HUES64 (cell line): ENCODE results near the gene LGR4.
A peak's percentile ranks its signal among the peaks of the same experiment; 100 is the strongest.
"Not testable (repeated sequence)": the region's sequence is repeated elsewhere in the genome, so short reads cannot be mapped to it uniquely, and the experiment has no call there.

Experiments
- H3K27ac ChIP-seq: 2 replicates; pipeline ENCODE4 v1.7.0; 2013; ENCODE audit warnings: low read depth, low read length, inconsistent platforms
- H3K27me3 ChIP-seq: 2 replicates; pipeline ENCODE4 v1.6.1; 2013; ENCODE audit warnings: mild to moderate bottlenecking, low read length; ENCODE audit not compliant: insufficient read depth
- H3K36me3 ChIP-seq: 2 replicates; pipeline ENCODE4 v1.6.1; 2013; ENCODE audit warnings: mild to moderate bottlenecking, low read length; ENCODE audit not compliant: insufficient read depth
- H3K4me1 ChIP-seq: 2 replicates; pipeline ENCODE4 v1.6.1; 2013; ENCODE audit warnings: mild to moderate bottlenecking, low read length, moderate library complexity; ENCODE audit not compliant: insufficient read depth
- H3K4me3 ChIP-seq: 2 replicates; pipeline ENCODE4 v1.5.1; 2013; ENCODE audit warnings: mild to moderate bottlenecking, low read length, moderate library complexity
- H3K9ac ChIP-seq: 2 replicates; pipeline ENCODE4 v1.6.1; 2013; ENCODE audit warnings: mild to moderate bottlenecking, low read depth, low read length
- H3K9me3 ChIP-seq: 2 replicates; pipeline ENCODE4 v1.6.1; 2013; ENCODE audit warnings: low read depth, low read length; ENCODE audit not compliant: insufficient read depth
- WGBS: fragments of 150-250, 120-280 bp; methylation state at CpG from one replicate; pipeline ENCODE4 v1.1.7; 2013; ENCODE audit warnings: missing lambda C conversion rate; 5-methylcytosine and 5-hydroxymethylcytosine counted together

The LGR4 gene

GRCh38 chr11:27458182-27458581, 14.4 kb downstream of the LGR4 start:
- no peaks in the 10 kb centered on the region for H3K27me3 ChIP-seq
- 100% methylated on average over 2 of the region's 2 CpGs for WGBS
- no peak overlapping the region for H3K4me3 ChIP-seq
- peaks cover 59% of the 10 kb centered on the region for H3K4me1 ChIP-seq
- no peak overlapping the region for H3K27ac ChIP-seq
- peaks cover 5% of the 10 kb centered on the region; the same call in 1 of the 2 replicates for H3K9me3 ChIP-seq
- H3K36me3 ChIP-seq, result 0 out of 2 replicates have a peak, but pooled peaks cover 3% of the 10 kb centered on the region
- H3K9ac ChIP-seq, result no peak overlapping the region

DNA sequence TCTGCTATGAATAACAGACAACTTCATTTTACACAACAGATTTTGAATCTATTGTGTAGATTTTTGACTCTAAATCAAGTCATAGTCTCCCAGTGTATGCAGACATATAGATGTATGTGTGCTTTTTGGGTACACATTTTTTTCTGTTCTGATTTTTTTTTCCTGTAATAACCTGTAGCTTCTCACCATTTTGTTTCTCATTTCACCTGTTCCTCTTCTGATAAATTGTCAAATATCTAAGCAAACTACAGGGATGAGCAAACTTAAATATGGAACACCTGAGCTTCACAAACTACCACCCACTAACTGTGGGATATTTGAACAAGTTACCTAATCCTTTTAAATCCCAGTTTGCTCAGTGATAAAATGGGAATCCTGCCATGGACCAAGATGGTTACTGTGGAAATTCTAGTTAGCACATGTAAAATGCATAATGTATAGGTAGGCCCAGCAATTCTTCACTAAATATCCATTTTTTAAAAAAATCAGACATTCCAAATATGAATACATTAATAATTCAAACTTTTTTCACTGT, 15.7 kb downstream of the LGR4 start:
- Histone ChIP-seq H3K9me3 (peaks cover 5% of the 10 kb centered on the region; the same call in 1 of the 2 replicates), H3K4me3 (no peak overlapping the region)

GRCh38 chr11:27456140-27456794, 16.3 kb downstream of the LGR4 start:
- H3K4me3 ChIP-seq, result no peak overlapping the region
- 88% methylated on average over 2 of the region's 2 CpGs for WGBS
- peak overlapping the region; percentile 4; the same call in 1 of the 2 replicates for H3K27ac ChIP-seq
- H3K36me3 ChIP-seq, result no peaks in the 10 kb centered on the region
- no peak overlapping the region for H3K9ac ChIP-seq
- H3K4me1 ChIP-seq, result peaks cover 57% of the 10 kb centered on the region
- no peaks in the 10 kb centered on the region for H3K27me3 ChIP-seq
- H3K9me3 ChIP-seq, result peaks cover 5% of the 10 kb centered on the region; the same call in 1 of the 2 replicates

More for the DNA sequence above, 15.7 kb downstream of the LGR4 start:
- H3K4me1 ChIP-seq, result peaks cover 56% of the 10 kb centered on the region
- H3K36me3 ChIP-seq, result no peaks in the 10 kb centered on the region
- no peak overlapping the region for H3K27ac ChIP-seq
- no peak overlapping the region for H3K9ac ChIP-seq
- no peaks in the 10 kb centered on the region for H3K27me3 ChIP-seq

DNA sequence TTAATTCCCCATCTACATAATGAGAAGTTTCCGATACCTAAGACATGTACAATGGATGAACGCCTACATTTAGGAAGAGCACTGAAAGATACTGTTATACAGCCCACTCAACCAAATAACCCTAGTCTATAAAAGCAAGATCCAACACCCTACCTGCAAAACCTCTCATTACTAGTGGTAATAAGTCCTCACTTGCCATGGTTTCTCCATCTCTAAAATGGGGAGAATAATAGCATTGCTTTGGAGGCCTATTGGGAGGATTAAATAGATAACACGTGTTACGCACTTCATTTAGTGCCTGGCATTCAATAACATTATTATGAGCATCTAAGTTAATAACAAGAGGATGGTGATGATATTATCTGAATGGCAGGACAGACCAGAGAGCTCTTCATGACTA, 16.9 kb downstream of the LGR4 start:
- no peaks in the 10 kb centered on the region for H3K36me3 ChIP-seq
- 92% methylated on average over 4 of the region's 4 CpGs for WGBS

GRCh38 chr11:27453701-27454100, 18.9 kb downstream of the LGR4 start:
- Histone ChIP-seq H3K27me3 (no peaks in the 10 kb centered on the region), H3K9ac (no peak overlapping the region), H3K4me1 (peaks cover 54% of the 10 kb centered on the region), H3K27ac (no peak overlapping the region; the same call in 1 of the 2 replicates), H3K9me3 (peaks cover 5% of the 10 kb centered on the region; the same call in 1 of the 2 replicates), H3K4me3 (no peak overlapping the region), H3K36me3 (no peaks in the 10 kb centered on the region)
- WGBS, result 92% methylated on average over 1 of the region's 1 CpG

More for the DNA sequence above, 16.9 kb downstream of the LGR4 start:
- Histone ChIP-seq H3K27me3 (no peaks in the 10 kb centered on the region), H3K9ac (no peak overlapping the region), H3K27ac (no peak overlapping the region), H3K9me3 (peaks cover 5% of the 10 kb centered on the region; the same call in 1 of the 2 replicates), H3K4me3 (no peak overlapping the region), H3K4me1 (peaks cover 57% of the 10 kb centered on the region)

- H3K9ac ChIP-seq, result no peak overlapping the region
- H3K9me3 ChIP-seq, result peaks cover 5% of the 10 kb centered on the region; the same call in 1 of the 2 replicates
- H3K36me3 ChIP-seq, result peaks cover 6% of the 10 kb centered on the region
- H3K4me3 ChIP-seq, result no peak overlapping the region
- no peak overlapping the region for H3K27ac ChIP-seq
- WGBS, result 92% methylated on average over 3 of the region's 3 CpGs
- H3K27me3 ChIP-seq, result no peaks in the 10 kb centered on the region
- H3K4me1 ChIP-seq, result peaks cover 56% of the 10 kb centered on the region
These were observed 20.4 kb downstream of the LGR4 start for GRCh38 chr11:27452147-27452546.

DNA sequence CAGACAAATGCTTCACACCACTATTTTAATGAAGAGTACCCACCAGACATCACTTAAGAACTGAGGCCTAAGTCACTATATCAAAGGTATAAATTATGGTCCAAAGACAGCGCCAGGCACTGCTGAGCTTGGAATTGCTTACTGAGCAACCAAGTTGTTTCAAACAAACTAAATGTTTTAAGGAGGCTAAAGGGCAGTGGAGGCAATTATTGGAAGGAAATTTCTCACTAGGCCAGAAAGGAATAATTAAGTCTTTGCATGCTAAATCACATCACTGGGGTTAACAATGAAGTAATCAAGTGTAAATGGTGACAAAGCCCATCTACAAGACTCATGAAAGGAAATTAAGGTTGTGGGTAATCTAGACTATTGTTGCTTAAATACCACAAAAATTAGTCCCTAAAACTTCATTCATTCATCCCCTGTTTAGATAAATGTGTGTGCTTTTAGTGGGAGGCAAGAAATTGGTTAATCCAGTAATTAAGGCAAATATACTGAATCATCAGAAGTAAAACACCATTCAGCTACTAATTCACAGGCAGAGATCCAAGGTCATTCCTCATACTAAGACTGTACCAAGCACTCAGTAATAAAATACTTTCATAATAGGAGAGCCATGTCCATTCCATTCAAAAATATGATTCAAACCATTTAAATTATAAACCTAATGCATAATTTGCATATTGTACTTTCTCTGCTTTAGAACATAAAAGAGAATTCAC, 21.2 kb downstream of the LGR4 start:
- Histone ChIP-seq H3K36me3 (peaks cover 6% of the 10 kb centered on the region), H3K27ac (peak overlapping the region; percentile 32; the same call in 1 of the 2 replicates)
- 97% methylated on average over 1 of the region's 1 CpG for WGBS

DNA sequence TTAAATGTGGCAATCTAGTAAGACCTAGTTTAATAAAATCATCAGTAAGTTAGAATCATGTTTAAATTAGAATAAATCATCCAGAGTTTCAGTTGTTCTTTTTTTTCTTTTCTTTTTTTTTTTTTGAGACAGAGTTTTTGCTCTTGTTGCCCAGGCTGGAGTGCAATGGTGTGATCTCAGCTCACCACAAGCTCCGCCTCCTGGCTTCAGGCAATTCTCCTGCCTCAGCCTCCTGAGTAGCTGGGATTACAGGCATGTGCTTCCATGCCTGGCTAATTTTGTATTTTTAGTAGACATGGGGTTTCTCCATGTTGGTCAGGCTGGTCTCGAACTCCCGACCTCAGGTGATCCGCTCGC, 24.4 kb downstream of the LGR4 start:
- not testable (repeated sequence) for H3K36me3 ChIP-seq, H3K9ac ChIP-seq, H3K4me3 ChIP-seq, H3K27me3 ChIP-seq, H3K9me3 ChIP-seq
- 98% methylated on average over 5 of the region's 5 CpGs for WGBS
- peak overlapping the region; percentile 12; the same call in 1 of the 2 replicates for H3K27ac ChIP-seq
- H3K4me1 ChIP-seq, result peaks cover 57% of the 10 kb centered on the region

More for the DNA sequence above, 21.2 kb downstream of the LGR4 start:
- H3K27me3 ChIP-seq, result no peaks in the 10 kb centered on the region
- peaks cover 48% of the 10 kb centered on the region for H3K4me1 ChIP-seq
- no peak overlapping the region for H3K9ac ChIP-seq
- H3K9me3 ChIP-seq, result peaks cover 5% of the 10 kb centered on the region; the same call in 1 of the 2 replicates
- no peak overlapping the region for H3K4me3 ChIP-seq

GRCh38 chr11:27447288-27448183, 25.1 kb downstream of the LGR4 start:
- Histone ChIP-seq H3K27me3 (no peaks in the 10 kb centered on the region), H3K4me1 (peaks cover 64% of the 10 kb centered on the region), H3K4me3 (no peak overlapping the region), H3K27ac (peak overlapping the region; percentile 12; the same call in 1 of the 2 replicates), H3K9ac (no peak overlapping the region), H3K36me3 (peaks cover 6% of the 10 kb centered on the region), H3K9me3 (no peaks in the 10 kb centered on the region)
- 96% methylated on average over 3 of the region's 5 CpGs for WGBS

DNA sequence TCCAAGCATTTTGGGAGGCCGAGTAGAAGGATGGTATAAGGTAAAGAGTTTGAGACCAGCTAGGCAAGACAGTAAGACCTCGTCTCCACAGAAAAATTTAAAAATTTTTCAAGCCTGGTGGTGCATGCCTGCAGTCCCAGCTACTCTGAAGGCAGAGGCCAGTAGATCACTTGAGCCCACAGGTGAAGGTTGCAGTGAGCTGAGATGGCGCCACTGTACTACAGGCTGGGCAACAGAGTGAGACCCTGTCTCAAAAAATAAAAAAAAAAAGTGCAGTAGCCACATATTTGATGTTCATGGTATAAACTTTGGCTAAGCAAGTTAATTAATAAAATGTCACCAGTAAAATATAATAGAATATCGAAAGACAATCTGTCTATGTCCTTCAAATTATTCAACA, 27.0 kb downstream of the LGR4 start:
- H3K27me3 ChIP-seq, result no peaks in the 10 kb centered on the region
- peak overlapping the region; percentile 93 for H3K27ac ChIP-seq
- peak overlapping the region; percentile 28; the same call in 1 of the 2 replicates for H3K4me3 ChIP-seq
- H3K9me3 ChIP-seq, result no peaks in the 10 kb centered on the region
- whole genome bisulfite sequencing, result 76% methylated on average over 4 of the region's 4 CpGs
- H3K36me3 ChIP-seq, result peaks cover 6% of the 10 kb centered on the region
- H3K9ac ChIP-seq, result peak overlapping the region; percentile 14; the same call in 1 of the 2 replicates
- H3K4me1 ChIP-seq, result peaks cover 65% of the 10 kb centered on the region
